Measurements from ENCODE around the gene FBN1. TPM values are rescaled to one million over a fixed set of nuclear protein-coding genes. Genes with fewer than 3 reads are reported as not detected.

Gene FBN1
- 984 and 4,431 TPM in 2 replicates for total RNA-seq (ENCODE audit: low replicate concordance)

DNA sequence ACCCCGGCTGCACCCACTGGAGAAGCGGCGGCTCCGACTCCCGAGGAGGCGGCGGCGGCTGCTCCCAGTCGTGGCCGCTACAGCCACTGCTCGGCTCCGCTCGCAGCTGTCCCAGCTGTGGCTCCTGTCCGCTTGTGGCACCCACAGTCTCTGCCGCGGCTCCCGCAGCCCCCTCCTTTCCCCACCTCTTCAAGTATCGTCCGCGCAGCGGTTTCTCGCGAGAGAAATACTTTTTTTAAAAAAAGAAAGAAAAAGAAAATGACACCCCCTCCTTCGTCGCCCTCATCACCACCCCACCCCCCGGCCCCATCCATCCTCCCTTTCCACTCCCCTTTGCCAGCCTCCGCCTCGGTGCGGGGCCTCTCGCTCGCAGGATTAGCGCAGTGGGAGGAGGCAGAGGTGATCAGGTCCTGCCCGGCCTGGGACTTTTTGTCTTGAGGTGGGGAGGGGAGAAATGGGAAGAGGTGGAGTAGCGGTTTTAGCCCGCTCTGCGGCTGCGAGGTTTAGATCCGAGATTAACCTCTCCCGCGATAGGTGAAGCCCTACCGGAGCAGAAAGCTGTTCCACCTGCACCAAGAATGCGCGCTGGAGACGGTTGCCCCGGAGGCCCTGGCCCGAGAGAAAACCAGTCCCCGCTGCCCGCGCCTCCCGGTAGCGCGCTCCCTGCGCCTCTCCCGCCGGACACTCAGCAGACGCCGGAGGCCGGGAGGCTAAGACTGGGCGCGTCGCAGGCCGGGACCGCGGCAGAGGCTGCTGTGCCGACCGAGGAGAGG is at the start of gene FBN1:
FBN1 (minus strand) TSS at position 152 of the 773 bp plus-strand sequence. CDS start 940 bp downstream, outside the sequence.
- TF ChIP-seq, protein P1, sequence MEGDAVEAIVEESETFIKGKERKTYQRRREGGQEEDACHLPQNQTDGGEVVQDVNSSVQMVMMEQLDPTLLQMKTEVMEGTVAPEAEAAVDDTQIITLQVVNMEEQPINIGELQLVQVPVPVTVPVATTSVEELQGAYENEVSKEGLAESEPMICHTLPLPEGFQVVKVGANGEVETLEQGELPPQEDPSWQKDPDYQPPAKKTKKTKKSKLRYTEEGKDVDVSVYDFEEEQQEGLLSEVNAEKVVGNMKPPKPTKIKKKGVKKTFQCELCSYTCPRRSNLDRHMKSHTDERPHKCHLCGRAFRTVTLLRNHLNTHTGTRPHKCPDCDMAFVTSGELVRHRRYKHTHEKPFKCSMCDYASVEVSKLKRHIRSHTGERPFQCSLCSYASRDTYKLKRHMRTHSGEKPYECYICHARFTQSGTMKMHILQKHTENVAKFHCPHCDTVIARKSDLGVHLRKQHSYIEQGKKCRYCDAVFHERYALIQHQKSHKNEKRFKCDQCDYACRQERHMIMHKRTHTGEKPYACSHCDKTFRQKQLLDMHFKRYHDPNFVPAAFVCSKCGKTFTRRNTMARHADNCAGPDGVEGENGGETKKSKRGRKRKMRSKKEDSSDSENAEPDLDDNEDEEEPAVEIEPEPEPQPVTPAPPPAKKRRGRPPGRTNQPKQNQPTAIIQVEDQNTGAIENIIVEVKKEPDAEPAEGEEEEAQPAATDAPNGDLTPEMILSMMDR (IDR thresholded peaks at IDR 0.05; ENCODE audit: insufficient read depth, low read length): no peak
- DNase-seq (ENCODE audit: low read depth): peak; percentile 95
- peak within 1 kb of the TSS; percentile 92 for H3K4me3 ChIP-seq (ENCODE audit: low read depth, low read length)

DNA sequence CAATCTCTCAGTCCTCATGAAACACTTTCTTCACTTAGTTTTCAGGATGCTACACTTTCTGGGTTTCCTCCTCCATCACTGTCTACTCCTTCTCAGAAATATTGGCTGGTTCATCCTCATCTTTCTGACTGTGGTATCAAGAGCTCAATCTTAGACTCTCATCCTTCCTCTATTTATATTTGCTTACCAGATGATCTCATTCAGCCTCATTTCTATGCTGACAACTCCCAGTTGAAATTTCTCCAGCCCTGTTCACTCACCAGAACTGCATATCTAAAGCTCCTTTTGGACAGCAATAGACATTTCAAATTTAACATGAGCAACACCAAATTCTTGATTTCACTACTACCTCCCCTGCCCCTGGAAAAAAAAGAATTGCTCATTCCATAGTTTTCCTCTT is 48.0 kb upstream of the FBN1 start:
- DNase-seq (ENCODE audit: low read depth): peak; percentile 78
- TF ChIP-seq, protein P1 (IDR thresholded peaks at IDR 0.05; ENCODE audit: insufficient read depth, low read length): no peak

DNA sequence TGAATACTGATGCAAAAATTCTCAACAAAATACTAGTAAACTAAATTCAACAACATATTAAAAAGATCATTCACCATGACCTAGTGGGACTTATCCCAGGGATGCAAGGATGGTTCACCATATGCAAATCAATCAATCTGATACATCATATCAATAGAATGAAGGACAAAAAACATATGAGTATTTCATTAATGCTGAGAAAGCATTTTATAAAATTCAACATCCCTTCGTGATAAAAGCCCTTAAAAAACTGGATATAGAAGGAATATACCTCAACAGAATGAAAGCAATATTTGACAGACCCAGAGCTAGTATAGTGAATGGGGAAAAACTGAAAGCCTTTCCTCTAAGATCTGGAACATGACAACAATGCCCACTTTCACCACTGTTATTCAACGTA is 43.0 kb upstream of the FBN1 start:
- no peak overlapping the region for H3K4me3 ChIP-seq (ENCODE audit: low read depth, low read length)
- no peak for DNase-seq (ENCODE audit: low read depth)
- TF ChIP-seq, protein P1 (IDR thresholded peaks at IDR 0.05; ENCODE audit: insufficient read depth, low read length): no peak

More for the DNA sequence above, 48.0 kb upstream of the FBN1 start:
- no peak overlapping the region for H3K4me3 ChIP-seq (ENCODE audit: low read depth, low read length)

DNA sequence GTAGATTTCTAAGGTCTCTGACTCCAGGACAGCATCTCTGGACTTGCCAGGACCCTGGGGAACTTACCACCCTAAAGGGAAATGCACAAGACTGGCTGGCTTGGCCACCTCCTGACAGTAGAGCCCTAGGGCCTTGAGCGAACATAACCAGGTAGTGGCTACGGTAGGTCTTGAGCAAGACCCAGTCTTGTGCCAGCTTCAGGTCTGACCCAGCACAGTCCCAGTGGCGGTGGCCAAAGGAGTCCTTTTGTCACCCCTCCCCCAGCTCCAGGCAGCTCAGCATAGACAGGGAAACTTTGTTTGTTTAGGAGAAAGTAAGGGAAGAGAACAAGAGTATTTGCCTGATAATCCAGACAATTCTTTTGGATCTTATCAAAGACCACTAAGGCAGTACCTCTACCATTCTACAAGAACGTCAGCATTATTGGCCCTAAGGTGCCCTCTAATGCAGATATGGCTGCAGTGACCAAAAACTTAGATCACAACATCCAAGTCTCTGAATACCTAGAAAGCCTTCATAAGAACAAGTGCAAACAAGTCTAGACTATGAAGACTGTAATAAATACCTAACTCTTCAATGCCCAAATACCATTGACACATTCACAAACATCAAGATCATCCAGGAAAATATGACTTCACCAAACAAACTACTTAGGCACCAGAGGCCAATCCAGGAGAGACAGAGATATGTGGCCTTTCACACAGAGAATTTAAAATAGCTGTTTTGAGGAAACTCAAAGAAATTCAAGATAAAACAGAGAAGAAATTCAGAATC is 38.7 kb upstream of the FBN1 start:
- TF ChIP-seq, protein P1 (IDR thresholded peaks at IDR 0.05; ENCODE audit: insufficient read depth, low read length): no peak
- DNase-seq (ENCODE audit: low read depth): no peak
- no peak overlapping the region for H3K4me3 ChIP-seq (ENCODE audit: low read depth, low read length)

DNA sequence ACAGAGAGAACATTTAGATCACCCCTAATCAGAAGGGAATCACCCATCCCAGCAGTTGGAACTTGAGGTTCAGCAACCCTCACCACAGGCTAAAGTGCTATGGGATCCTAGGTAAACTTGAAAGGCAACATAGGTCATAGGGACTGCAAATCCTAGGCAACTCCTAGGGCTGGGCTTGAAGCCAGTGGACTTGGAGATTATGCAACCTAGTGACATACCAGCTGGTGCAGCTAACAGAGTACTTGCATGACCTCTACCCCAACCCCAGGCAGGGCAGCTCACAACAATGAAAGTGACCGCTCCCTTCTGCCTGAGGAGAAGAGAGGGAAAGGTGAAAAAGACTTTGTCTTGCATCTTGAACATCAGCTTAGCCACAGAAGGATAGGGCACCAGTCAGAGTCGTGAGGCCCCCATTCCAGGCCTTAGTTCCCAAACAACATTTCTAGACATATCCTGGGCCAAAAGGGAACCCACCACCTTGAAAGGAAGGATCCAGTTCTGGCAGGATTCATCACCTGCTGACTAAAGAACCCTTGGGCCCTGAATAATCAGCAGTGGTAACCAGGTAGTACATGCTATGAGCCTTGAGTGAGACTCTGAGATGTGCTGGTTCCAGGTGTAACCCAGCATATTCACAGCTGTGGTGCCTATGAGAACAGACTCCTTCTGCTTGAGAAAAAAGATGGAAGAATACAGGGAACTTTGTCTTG is 37.6 kb upstream of the FBN1 start:
- peak; percentile 91 for DNase-seq (ENCODE audit: low read depth)
- TF ChIP-seq, protein P1 (IDR thresholded peaks at IDR 0.05; ENCODE audit: insufficient read depth, low read length): peak; percentile 3
- H3K4me3 ChIP-seq (ENCODE audit: low read depth, low read length): no peak overlapping the region

DNA sequence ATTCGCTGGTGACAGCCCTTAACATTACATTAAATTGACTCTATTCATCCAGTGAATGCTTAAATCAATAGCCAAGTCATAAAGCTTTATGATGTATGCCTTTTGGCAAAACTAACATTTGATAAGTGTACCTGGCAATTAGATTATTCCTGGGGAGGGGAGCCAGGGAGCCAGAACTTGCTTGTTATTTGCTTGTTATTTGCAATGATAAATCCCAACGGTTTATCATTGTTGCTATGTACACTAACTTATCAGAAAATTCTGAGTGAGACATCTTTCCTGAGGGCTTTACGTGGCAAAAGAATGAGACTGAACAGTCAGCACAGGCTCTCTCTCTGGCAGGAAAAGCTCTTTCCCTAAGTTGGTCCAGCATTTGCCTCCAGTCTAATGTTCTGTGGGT is 35.8 kb upstream of the FBN1 start:
- no peak overlapping the region for H3K4me3 ChIP-seq (ENCODE audit: low read depth, low read length)
- TF ChIP-seq, protein P1 (IDR thresholded peaks at IDR 0.05; ENCODE audit: insufficient read depth, low read length): no peak
- peak; percentile 83 for DNase-seq (ENCODE audit: low read depth)

Data from fibroblast of the aortic adventitia (primary cell).